ENCODE results near the gene HYOU1.

GRCh38 chr11:118996926-118997626, 59.9 kb downstream of the HYOU1 start:
- TF ChIP-seq, protein P1, sequence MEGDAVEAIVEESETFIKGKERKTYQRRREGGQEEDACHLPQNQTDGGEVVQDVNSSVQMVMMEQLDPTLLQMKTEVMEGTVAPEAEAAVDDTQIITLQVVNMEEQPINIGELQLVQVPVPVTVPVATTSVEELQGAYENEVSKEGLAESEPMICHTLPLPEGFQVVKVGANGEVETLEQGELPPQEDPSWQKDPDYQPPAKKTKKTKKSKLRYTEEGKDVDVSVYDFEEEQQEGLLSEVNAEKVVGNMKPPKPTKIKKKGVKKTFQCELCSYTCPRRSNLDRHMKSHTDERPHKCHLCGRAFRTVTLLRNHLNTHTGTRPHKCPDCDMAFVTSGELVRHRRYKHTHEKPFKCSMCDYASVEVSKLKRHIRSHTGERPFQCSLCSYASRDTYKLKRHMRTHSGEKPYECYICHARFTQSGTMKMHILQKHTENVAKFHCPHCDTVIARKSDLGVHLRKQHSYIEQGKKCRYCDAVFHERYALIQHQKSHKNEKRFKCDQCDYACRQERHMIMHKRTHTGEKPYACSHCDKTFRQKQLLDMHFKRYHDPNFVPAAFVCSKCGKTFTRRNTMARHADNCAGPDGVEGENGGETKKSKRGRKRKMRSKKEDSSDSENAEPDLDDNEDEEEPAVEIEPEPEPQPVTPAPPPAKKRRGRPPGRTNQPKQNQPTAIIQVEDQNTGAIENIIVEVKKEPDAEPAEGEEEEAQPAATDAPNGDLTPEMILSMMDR (IDR thresholded peaks at IDR 0.05; ENCODE audit: borderline replicate concordance, extremely low read depth, low read length, poor library complexity, severe bottlenecking): peak; percentile 62
- TF ChIP-seq EZH2 (IDR thresholded peaks at IDR 0.05; ENCODE audit: borderline replicate concordance, low read depth, low read length, severe bottlenecking): no peak

Measured in DND-41 (cell line).